Middle frontal gyrus (tissue), 1 donor: ENCODE measurements around the gene FBXO34.
"Not testable (repeated sequence)": the region's sequence is repeated elsewhere in the genome, so short reads cannot be mapped to it uniquely, and the experiment has no call there.

Experiments used
- DNase-seq: peaks from one replicate; pipeline ENCODE4 v3.0.0-alpha.2; 2015; ENCODE audit warnings: low spot score; ENCODE audit errors: extremely low spot score

FBXO34 gene

GRCh38 chr14:55377236-55377635, 106.0 kb downstream of the FBXO34 start:
- DNase-seq, result no peak

- DNase-seq, result no peak
These were observed 109.8 kb downstream of the FBXO34 start for GRCh38 chr14:55381040-55381439.

DNA sequence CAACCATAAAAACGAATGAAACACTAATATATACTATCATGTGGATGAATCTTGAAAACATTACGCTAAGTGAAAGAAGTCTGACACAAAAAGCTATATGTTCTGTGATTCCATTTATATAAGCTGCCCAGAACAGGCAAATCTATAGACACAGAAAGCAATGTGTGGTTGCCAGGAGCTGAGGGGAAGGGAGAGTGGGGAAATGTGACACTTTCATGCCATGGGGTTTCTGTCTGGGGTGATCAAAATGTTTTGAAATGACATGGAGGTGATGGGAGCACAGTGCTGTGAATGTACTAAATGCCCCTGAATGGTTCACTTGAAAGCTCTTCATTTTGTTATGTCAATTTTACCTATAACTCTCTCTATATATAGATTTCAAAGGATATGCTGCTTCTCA, 110.3 kb downstream of the FBXO34 start:
- no peak for DNase-seq

GRCh38 chr14:55382483-55382882, 111.3 kb downstream of the FBXO34 start:
- no peak for DNase-seq

DNA sequence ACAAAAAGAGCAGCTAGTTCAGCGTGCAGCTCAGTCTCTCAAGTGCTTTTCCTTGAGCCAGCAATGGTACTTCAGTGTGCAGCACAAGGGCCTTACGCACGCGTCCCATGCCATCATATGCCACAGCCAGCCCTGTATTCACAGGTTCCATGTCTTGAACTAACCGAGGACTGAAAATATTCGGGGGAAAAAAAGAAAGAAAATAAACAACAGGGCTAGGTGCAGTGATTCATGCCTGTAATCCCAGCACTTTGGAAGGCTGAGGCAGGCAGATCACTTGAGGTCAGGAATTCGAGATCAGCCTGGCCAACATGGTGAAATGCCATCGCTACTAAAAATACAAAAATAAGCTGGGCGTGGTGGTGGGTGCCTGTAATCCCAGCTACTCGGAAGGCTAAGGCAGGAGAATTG, 111.8 kb downstream of the FBXO34 start:
- not testable (repeated sequence) for DNase-seq

- DNase-seq, result no peak
These were observed 112.4 kb downstream of the FBXO34 start for GRCh38 chr14:55383541-55384140.

DNA sequence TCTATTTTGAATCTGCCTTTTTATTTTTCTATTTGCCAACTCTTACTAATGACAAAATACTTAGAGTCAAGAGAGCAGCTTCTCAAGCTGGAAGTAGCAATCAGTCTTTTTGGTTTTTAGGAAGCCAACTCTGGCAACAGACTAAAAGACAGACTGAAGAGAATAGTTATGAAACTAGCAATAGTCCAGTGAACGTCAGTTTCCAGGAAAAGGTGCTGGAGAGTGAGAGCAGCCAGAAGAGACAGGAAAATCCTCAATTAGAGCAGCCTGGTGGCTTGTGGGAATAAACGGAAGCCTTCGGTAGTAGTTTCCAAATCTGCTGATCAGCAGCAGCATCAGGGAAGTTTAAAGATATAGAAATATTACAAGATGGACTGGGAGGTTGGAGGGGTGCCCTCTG, 113.3 kb downstream of the FBXO34 start:
- no peak for DNase-seq

DNA sequence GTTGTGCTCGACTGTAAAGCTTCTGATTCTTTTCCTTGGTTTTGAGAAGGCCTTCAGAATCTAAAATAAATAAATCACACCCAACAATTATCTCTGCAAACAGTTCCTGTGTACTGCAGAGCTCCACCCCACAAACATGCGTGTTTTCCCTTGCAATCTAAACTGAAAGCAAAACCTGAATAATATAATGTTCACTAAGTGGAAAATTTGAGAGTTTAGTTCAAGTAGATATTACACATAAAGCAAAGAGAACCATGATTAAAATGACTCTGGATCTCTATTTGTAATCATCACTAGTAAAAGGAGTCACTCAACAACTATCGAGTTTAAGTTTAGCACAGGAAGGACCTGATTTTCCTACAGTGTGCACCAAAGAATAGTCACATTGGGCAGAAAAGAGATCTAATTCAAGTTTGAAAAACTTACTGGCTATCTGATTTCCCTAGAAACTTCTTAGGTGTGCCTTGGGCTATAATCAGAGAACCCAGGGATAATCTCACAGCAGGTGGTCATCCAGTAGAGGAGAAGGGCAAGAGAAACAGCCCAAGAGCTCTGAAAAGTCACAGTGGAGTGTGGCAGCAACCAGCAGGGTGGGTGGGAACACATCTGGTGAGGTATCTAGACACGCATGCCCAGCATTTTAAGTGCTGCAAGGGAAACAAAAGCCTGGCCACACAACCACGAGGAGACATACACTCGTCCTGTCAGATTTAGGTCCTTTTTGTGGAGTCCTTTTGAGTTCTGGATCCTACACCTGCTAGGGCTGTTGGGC, 115.0 kb downstream of the FBXO34 start:
- DNase-seq, result no peak

- no peak for DNase-seq
These were observed 115.9 kb downstream of the FBXO34 start for GRCh38 chr14:55387121-55387520.

- no peak for DNase-seq
These were observed 116.9 kb downstream of the FBXO34 start for GRCh38 chr14:55388160-55388559.

GRCh38 chr14:55389330-55389729, 118.1 kb downstream of the FBXO34 start:
- no peak for DNase-seq

DNA sequence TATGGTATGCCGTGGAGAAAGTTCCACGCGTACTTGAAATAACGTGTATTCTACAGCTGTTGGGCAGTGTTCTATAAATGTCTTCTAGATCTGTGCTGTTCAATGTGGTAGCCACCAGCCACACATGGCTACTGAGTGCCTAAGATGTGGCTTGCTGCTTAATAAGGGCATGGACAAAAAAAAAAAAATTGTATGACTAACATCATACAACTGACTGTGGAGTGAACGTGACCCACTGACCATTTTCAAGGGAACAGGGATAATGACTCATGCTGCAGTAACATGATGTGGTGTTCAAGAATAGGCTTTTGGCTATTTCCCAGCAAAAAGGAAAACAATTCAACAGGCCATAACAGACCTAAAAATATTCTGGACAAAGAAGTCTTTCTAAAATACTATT, 127.5 kb downstream of the FBXO34 start:
- DNase-seq, result no peak

DNA sequence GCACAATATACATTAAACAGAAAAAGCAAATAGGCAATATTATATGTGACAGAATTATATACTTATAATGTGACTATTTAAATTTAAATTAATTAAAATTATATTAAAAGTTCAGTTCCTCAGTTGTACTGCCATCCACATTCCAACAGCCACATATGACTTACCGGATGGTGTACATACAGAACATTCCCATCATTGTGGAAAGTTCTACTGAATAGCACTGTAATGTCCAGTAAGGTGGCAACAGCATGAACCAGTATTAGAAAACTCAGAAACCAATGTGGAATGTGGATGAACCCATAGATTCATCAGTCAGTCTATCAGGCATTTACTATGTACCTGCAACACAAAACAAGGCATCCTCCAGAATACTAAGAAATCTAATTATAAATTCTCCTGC, 128.0 kb downstream of the FBXO34 start:
- DNase-seq, result no peak

DNA sequence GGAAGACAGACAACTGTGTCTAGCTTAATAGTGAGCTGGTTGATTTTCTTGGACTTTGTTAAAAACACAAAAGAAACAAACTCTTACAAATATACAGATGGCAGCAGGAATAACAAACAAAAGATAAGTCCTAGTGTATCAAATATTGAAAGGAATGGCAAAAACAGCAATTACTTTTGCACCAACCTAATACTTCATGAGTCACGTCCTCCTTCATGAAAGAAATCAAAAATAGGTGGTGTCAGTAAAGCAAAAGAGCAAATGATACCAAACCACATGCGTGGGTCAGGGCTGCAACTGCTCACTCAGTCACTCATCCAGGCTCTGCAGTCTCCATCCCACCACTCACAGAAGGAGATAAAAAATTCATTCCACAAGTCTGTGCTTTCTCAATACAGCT, 128.6 kb downstream of the FBXO34 start:
- DNase-seq, result no peak

GRCh38 chr14:55401751-55402150, 130.5 kb downstream of the FBXO34 start:
- DNase-seq, result no peak
